GM03348 (cell line): Measurements from ENCODE around the gene GLB1L3.
A peak's percentile ranks its signal among the peaks of the same experiment; 100 is the strongest.
"Not testable (repeated sequence)": the region's sequence is repeated elsewhere in the genome, so short reads cannot be mapped to it uniquely, and the experiment has no call there.

Source experiments
- DNase-seq: peaks from one replicate; pipeline ENCODE4 v3.0.0; 2012; ENCODE audit warnings: low spot score

Gene GLB1L3

DNA sequence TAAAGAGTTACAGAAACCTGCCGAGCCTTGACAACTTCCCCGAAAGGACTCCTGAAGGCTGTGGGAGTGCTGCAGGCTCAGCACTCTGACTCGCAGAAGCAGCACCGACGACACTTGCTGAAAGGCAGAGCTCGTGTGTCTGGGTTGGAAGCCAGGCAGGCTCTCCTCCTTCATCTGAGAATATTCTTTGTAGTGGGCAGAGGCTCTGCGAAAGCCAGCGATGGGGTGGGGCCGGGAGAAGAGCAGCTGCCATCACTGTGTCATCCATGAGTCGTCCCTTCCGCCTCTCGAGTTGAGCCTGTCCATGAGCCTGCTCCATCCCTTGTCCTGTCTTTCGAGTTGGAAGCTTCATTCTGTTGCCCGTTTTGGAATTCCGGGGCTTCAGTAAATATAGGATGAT lies 67.5 kb downstream of the GLB1L3 start:
- no peak for DNase-seq

DNA sequence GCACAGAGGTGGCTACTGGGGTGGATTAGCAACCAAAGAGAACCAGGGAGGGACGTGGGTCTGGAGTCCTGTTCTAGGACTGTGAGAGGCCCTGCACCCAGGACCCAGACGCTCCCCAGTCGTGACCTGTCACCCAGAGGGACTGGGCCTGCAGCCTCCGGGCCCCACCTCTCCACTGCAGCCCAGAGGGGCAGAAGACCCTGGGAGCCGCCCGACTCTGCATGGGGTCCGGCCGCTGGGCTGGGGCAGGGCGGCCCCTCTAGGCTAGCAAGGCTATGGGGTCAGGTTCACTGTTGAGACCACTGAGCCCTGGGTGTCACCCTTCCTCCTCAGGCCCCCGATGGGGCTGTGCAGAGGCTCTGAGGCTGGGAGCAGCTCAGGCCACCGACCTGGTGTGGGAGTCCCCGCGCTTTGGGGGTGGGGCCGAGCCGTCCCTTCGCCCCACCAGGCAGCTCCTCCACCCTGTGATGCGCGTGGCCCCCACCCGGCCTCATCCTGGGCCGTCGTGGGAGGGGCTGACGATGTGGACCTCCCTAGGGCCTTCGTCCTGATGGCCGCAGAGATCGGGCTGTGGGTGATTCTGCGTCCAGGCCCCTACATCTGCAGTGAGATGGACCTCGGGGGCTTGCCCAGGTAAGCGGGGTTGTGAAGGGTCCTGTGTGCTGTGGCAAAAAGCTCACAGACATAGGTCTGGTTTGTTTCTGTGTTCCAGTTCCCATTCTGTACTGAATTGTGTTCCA lies 68.5 kb downstream of the GLB1L3 start:
- not testable (repeated sequence) for DNase-seq

DNA sequence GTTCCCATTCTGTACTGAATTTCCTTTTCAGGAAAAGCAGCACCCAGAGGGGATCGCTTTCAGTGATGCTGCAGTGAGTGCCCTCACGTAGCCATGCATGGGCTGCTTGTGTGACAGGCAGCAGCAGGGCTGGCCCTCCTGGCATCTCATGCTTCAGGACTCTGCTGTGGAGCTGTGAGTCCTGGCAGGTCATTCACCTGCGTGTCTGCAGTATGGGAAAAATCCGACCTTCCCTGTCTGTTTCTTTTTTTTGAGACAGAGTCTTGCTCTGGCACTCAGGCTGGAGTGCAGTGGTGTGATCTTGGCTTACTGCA lies 69.0 kb downstream of the GLB1L3 start:
- no peak for DNase-seq

DNA sequence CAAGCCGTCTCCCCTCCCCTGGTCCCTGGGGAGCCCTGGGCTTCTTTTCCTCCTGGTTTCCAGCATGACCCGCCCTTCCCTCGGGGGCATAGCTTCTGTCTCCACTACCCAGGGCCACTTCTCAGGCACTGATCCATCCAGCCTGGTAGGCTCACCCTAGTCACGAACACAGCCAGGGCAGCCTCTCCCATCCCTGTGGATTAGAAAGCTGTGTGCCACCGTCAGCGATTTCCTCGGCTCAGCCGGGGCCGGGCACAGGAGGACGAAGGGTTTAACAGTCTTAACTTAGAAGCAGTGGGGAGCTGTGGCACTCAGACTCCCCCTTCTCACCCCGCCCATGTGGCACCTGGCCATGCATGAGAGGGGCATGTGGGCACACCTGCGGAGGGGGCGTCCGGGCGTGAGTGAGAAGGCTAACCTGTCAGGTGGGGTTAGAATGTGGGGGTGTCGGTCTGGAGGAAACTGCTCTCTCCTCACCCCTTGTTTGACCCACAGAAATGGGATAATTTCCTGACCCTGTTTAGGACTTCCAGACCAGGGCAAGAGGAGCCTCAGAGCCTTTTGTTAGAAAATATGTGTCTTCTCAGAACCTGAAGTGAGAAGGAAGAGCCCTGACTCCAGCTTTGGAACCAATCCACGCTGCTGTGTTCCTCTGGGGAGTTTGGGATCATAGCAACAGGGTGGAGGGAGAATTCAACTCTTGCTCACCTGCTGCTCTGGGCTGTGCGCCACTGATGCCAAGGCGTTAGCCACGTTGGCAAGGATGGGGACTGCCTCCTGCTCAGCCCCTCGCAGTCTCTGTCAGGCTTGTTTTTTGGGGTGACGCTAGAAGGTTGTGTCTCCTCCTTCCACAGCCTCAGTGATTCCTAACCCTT lies 70.2 kb downstream of the GLB1L3 start:
- no peak for DNase-seq

DNA sequence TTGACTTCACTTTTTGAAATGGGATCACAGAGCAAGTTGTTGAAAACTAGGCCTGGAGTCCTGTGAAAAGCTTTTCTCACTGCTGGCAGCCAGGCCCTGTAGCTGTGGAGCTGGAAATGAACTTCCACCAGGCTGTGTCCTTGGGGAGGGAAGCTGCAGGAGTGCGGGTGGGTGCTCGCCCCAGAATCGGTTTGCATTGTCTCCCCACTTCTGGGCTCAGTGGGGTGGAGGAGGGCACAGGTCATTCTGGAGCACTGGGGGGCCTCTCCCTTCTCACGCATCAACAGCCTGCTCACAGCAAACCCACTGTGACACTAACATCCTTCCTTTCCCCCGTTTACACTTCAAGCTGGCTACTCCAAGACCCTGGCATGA lies 70.8 kb downstream of the GLB1L3 start:
- no peak for DNase-seq

DNA sequence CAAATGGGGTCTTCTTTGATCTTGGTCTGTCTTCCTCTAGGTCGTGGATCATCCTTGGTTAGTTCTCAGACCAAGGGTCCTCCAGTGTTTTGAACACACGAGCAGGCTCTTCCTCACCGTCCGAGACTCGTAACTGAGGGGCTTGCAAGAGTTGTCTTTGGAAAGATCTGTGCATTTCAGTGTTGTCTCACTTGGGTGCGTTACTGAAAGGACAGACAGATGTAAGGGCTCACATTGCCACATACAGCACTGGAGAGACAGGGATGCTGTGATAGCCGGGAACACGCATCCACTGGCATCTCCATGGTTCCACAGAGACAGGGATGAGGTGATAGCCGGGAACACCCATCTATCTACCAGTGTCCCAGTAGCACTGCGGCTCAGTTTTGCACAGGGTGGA lies 71.3 kb downstream of the GLB1L3 start:
- DNase-seq, result no peak

DNA sequence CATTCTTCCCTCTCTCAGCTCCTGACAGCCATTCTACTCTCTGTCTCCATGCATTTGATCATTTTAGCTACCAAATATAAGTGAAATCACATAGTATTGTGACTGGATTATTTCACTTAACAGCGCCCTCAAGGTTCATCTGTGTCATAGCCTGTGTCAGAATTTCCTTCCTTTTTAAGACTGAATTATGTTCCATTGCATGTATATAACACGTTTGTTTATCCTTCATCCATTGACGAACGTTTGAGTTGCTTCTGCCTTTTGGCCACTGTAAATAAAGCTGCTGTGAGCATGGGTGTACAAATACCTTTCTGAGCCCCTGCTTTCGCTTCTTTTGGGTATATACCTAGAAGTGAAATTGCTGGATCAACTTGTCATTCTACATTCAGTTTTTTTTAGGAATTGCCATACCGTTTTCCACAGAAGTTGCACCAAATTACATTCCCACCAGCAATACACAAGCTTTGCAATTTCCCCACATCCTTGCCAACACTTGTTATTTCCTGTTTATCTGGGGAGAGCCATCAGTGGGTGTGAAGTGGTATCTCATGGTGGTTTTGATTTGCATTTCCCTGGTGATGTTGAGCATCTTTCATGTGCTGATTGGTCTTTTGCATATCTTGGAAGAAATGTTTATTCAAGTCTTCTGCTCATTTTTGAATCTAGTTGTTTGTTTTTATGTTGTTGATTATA lies 73.1 kb downstream of the GLB1L3 start:
- no peak for DNase-seq

DNA sequence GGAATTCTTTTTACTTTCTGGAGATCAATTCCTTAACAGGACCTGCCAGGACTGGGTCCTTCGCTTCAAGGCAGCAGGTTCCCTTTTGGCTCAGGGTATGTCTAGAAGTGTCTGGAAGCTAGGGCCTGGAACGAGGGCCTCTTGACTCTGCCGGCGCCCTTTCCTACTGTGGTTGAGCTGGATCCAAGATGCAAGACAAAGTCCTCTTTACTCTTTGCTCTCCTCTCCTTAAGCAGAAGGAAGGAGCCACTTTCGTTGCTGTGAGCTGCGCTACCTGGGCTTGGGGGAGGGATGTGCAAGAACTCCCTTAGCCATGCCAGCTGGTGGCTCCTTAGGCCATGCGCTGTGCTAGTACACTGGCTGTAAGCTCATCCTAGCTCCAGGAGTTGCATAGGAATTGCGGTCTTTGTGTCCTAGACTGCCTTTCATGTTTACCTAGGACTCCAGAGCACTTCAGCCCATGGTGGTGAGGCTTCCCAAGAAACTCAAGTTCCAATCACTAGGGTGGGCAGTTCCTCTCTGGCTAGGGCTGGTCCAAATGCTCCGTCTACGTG lies 73.7 kb downstream of the GLB1L3 start:
- DNase-seq, result no peak

DNA sequence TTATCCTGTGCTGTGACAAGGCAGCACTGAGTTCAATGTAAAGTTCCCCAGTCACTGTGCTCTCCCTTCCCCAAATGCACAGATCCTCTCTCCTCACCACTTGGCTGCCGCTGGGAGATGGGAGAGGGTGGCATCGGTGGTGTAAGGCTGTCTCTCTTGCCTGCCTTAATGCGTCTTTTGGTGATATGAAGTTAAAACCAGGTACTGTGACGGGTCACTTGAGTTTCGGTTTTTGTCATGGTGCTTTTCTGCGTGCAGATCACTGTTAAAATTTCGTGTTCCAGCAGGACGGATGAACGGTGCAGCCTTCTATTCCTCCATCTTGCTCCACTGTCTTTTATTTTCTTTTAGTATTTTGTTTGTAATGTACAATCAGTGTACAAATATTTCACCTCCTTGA lies 74.2 kb downstream of the GLB1L3 start:
- no peak for DNase-seq

DNA sequence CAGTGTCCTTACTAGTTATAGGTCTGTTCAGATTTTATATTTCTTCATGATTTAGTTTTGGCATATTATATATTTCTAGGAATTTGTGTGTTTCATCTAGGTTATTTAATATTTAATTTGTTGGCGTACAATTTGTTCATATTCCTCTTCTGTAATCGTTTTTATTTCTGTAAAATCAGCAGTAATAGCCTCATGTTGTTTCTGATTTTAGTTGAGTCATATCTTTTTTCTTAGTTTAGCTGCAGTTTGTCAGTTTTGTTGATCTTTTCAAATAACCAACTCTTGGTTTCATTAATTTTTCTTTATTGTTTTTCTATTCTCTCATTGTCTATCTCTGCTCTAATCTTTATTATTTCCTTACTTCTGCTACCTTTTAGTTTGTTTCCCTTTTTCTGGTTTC lies 75.9 kb downstream of the GLB1L3 start:
- no peak for DNase-seq

DNA sequence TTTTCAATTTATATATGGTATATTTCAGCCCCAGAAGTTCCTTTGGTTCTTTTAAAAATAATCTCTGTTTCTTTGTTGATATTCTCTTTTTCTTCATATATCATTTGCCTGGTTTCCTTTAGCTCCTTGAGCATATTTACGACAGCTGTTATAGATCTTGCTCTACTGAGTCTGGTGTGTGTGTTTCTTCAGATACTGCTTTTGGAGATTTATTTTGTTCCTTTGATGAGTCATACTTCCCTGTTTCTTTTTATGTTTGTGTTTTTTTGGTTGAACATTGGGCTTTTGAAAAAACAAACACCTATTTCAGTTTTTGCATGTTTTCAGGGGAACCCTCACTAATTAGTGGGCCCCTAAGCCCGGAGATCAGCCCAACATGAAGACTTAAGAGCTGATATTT lies 79.0 kb downstream of the GLB1L3 start:
- no peak for DNase-seq

DNA sequence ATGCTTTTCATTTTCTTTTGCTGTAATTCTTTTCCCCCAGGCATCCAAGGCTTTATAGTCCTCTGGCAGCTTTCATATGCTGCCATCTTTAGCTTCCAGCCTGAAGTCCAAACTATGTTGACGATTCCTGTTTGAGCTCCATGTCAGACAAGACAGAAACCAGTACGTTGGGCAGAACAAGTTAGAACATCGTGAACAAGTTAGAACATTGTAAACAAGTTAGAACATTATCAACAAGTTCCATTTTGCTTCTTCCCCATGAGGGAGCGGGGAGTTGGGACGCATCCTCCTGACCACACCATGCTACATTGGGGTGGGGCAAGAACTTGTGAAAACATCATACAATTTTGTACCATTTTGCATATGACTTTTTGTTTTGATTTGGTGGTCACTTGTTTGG lies 79.5 kb downstream of the GLB1L3 start:
- no peak for DNase-seq

DNA sequence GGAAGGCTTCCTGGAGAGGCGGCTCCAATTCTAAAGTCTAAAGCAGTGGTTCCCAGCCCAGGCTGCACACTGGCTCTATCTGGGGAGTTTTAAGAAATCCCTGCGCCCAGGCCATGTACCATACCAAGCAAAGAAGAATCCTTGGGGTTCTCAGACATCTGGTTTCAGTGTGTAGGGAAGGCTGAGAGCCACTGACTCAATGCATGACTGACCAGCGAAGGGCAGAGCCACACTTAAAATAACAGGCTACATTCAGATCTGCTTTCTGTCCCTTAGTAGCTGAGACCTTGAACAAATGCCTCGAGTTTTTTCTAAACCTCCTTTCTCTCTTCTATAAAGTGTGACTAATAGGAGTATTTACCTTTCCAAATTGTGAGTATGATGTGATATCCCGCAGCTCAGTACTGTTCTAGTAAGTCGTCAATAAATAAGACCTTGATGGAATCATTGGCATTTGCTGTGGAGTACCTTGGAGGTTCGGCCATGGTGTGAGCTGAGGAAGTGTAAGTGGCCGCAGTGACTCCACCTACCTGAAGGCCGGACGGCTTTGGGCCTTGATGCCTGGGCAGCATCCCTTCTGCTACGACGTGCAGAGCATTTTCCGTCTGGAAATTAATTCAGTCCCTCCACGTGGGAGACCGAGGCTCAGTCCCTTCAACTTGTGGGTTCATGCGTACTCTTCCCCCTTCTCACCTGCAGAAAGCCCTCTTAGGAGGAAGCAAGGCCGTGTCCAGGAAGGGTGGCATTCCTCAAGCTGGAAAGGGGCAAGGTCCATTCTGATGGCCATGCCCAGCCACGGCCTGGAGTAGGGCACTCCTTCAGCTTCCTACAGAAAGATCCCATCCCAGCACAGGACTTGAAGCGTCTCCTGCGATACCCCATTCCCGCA lies 80.7 kb downstream of the GLB1L3 start:
- no peak for DNase-seq

DNA sequence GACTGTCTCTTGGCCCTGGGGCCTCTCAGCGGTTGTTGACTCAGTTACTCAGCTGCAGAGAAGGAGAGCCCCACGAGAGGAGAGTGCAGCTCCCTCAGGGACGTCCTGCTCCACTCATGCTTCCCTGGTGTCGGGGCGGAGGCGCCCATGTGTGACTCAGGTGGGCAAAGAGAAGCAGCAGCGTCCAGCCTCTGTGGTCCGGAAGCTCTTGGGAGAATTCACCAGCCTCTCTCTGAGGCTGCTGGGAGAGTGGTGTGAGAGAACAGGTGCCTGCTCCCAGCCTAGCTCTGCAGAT lies 81.3 kb downstream of the GLB1L3 start:
- DNase-seq, result no peak

DNA sequence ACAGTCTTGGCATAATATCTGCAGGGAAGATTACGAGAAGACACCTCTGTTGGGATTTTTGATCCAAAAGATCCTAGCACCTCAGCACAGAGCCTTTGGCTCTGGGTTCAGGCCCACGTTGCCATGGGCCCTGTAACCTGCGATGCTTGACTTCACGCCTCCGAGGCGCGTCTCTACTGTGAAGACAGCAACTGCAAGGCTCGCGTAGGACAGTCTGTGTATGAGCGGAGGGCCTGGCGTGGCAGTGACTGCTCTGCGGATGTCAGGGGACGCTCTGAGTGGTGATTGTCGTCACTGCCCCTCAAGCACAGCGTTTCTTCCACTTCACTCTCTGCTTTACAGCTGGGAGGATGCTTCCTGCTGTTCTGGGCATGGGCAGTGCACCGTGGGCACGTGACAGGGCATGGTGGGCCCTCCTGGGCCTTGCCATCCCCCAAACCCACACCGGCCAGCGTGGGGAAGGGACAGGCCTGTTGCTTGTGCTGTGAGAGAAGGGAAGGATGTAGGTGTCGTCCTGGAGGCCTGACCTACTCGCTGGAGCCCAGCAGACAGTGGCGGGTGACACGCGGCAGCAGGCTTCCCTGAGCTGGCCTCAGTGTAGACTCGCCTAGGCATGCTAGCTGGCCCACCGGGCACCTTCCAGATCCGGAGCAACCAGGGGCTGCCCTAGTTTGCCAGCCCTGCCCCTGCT lies 82.1 kb downstream of the GLB1L3 start:
- DNase-seq, result no peak

DNA sequence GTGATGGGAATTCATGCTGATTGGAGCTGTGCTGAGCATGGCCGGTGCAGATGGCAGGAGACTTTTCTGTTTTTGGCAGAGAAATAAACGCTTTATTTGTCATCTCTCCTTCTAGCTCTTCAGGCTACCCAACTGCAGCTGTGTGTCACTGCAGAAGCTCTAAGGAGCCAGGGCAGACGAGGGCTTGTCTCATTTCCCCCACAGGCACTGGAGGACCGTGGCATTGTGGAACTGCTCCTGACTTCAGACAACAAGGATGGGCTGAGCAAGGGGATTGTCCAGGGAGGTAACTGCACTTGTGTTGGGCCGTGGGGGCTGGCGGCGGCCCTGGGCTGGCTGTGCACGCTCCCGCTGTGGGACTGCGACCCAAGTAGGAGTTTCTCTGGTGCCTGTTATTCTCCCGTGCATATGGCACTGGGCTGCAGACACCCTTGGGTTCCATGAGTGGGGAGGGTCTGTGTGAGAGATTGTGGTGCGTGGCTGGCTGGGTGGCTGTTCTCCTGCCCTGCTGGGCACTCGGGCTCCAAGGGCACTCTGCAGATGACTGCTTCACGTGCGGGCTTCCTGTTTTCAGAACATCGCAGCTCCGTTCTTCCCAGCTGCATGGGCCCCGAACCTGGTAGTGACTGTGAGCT lies 82.8 kb downstream of the GLB1L3 start:
- no peak for DNase-seq

DNA sequence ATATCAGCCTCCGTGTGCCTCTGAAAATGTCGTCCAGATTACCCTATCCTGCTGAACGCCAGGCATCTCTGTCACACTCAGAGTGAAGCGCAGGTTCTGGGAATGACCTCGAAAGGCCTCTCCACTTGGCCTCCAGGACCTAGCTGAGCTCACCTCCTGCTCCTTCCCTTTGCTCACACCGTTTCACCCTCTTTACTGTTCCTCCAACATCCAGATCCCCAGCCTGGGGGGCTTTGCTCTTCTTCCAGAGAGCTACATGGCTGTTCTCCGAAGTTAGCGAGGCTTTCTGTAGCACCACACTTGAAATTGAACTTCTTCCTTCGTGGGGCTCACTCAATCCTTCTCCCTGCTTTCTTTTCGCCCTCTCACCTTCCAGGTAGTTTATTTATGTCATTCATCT lies 83.5 kb downstream of the GLB1L3 start:
- no peak for DNase-seq

DNA sequence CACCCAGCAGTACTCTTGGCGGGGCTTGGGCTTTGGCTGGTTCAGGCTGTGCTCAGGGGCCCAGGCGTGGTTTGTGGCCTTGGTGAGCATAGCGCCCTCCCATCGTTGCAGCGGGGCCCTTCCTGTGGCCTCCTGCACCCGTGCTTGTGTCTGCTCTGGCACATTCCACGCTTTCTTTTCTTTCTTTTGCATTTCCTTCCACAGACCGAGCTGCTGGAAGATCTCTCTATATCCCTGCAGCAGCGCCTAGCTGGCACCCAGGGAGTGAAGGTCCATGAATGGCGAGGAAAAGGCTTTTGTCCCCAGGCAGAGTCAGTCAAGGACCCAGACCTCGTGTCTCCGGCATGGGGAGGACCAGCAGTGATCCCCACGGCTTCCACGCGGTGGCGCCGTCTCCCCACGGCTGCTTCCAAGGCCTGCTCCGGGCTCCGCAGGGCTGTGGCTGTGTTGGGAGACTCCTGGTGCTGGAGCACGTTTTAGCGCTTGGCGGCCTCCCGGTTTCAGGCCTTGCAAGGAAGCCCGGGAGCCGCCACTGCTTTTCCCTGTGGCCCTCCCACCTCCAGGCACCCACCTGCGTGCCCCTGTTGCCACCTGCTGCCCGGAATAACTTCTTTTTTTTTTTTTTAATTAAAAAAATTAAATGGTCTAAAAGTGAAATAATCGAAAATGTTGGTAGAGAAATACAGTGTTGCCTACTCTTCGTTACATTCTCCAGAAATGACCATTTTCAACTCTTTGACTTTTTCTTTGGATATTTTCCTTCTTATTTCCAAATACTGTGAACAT lies 84.1 kb downstream of the GLB1L3 start:
- DNase-seq, result peak; percentile 88

DNA sequence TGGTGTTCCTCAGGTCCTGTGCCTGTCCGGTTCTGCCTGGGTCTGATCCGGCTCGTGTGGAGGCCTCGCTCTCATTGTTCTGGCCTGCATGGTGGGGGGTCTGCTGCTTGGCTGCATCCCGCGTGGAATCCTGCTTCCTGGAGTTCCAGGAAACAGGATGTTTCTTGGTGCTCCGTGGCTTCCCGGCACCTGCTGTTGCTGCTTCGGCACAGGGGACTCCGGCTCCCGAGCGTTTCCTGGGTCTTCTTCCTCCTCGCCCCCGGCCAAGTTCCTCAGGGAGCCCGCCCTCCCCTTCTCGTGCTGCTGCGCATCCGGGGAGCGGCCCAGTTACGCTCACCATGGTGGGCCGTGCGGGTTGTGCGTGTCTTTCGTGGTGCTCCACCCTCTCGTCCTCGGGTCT lies 85.5 kb downstream of the GLB1L3 start:
- DNase-seq, result no peak
